WTC11 (cell line): Measurements from ENCODE around the gene TBX5.

Experiments used
- AFF4 ChIP-seq: sonication (generic); formaldehyde crosslinking; IDR thresholded peaks from 2 replicates; pipeline ENCODE4 v1.8.1; 2023; ENCODE audit warnings: mild to moderate bottlenecking, missing genetic modification reagents, borderline replicate concordance
- ARID4B ChIP-seq: sonication (generic); formaldehyde crosslinking; IDR thresholded peaks from 2 replicates; pipeline ENCODE4 v1.8.0; 2023; ENCODE audit warnings: missing genetic modification reagents, mild to moderate bottlenecking, borderline replicate concordance
- ATF3 ChIP-seq: sonication (generic); formaldehyde crosslinking; conservative IDR thresholded peaks from 2 replicates; pipeline ENCODE4 v1.8.1; 2022; ENCODE audit warnings: mild to moderate bottlenecking, missing genetic modification reagents
- CTCF ChIP-seq: fragments of 200-600 bp; IDR thresholded peaks from 2 replicates; pipeline ENCODE4 v1.8.0; 2022; ENCODE audit warnings: antibody characterized with exemption
- ELF4 ChIP-seq: sonication (generic); formaldehyde crosslinking; IDR thresholded peaks from 2 replicates; pipeline ENCODE4 v1.8.1; 2022; ENCODE audit warnings: low read depth, mild to moderate bottlenecking, moderate library complexity, missing genetic modification reagents
- FOXP1 ChIP-seq: sonication (generic); formaldehyde crosslinking; IDR thresholded peaks from 2 replicates; pipeline ENCODE4 v1.8.0; 2022; ENCODE audit warnings: missing genetic modification reagents, mild to moderate bottlenecking, moderate library complexity, borderline replicate concordance
- MAX ChIP-seq: sonication (generic); formaldehyde crosslinking; IDR thresholded peaks from 2 replicates; pipeline ENCODE4 v1.8.0; 2022; ENCODE audit warnings: mild to moderate bottlenecking, missing genetic modification reagents
- NFYB ChIP-seq: sonication (generic); formaldehyde crosslinking; conservative IDR thresholded peaks from 2 replicates; pipeline ENCODE4 v1.8.0; 2022; ENCODE audit warnings: low read depth, missing genetic modification reagents

- TF ChIP-seq AFF4 (CRISPR knock-in tag) (no peak), FOXP1 (CRISPR knock-in tag) (no peak), ELF4 (no peak), CTCF (no peak), NFYB (no peak), MAX (CRISPR knock-in tag) (no peak), ARID4B (CRISPR knock-in tag) (no peak), ATF3 (CRISPR knock-in tag) (no peak)
Measured at GRCh38 chr12:114392909-114393308, 13.0 kb downstream of the TBX5 start.
